Activated naive CD8-positive, alpha-beta T cell treated with anti-CD3 and anti-CD28 coated beads, Interleukin-2, amount 50 U/mL, for 24 hours (primary cell): ENCODE data around the gene DAGLA.
"Not testable (repeated sequence)": the region's sequence is repeated elsewhere in the genome, so short reads cannot be mapped to it uniquely, and the experiment has no call there.

Experiments
- ATAC-seq: fragments of 150-1000 bp; cut with Tn5 transposase; one replicate; pipeline ENCODE4 v1.10.0; 2021
- DNase-seq: peaks from one replicate; pipeline ENCODE4 v3.0.0; 2021
- H3K27ac Mint-ChIP-seq: one replicate; pipeline ENCODE4 v1.8.0; 2021; ENCODE audit warnings: mild to moderate bottlenecking, mixed read lengths
- H3K27me3 Mint-ChIP-seq: one replicate; pipeline ENCODE4 v1.8.0; 2021; ENCODE audit warnings: mixed read lengths
- H3K36me3 Mint-ChIP-seq: one replicate; pipeline ENCODE4 v1.8.0; 2021; ENCODE audit warnings: low read depth, mixed read lengths
- H3K4me1 Mint-ChIP-seq: one replicate; pipeline ENCODE4 v1.8.0; 2021; ENCODE audit warnings: mixed read lengths
- H3K4me3 Mint-ChIP-seq: one replicate; pipeline ENCODE4 v1.8.0; 2021; ENCODE audit warnings: mild to moderate bottlenecking, moderate library complexity, mixed read lengths
- H3K9me3 Mint-ChIP-seq: one replicate; pipeline ENCODE4 v1.8.0; 2021; ENCODE audit warnings: mixed read lengths

DAGLA gene

GRCh38 chr11:61655266-61656159 is 24.7 kb upstream of the DAGLA start:
- peaks cover 28% of the 10 kb centered on the region for H3K27me3 Mint-ChIP-seq
- not testable (repeated sequence) for H3K27ac Mint-ChIP-seq, H3K4me1 Mint-ChIP-seq, H3K4me3 Mint-ChIP-seq, DNase-seq, H3K9me3 Mint-ChIP-seq, H3K36me3 Mint-ChIP-seq, ATAC-seq

GRCh38 chr11:61656347-61657077 is 23.7 kb upstream of the DAGLA start:
- ATAC-seq (no peak), DNase-seq (no peak)
- Mint-ChIP-seq H3K4me3 (no peak overlapping the region), H3K4me1 (no peaks in the 10 kb centered on the region), H3K27me3 (peaks cover 28% of the 10 kb centered on the region), H3K27ac (no peak overlapping the region), H3K9me3 (no peaks in the 10 kb centered on the region), H3K36me3 (no peaks in the 10 kb centered on the region)

- H3K4me3 Mint-ChIP-seq = no peak overlapping the region
- no peaks in the 10 kb centered on the region for H3K36me3 Mint-ChIP-seq
- H3K9me3 Mint-ChIP-seq = no peaks in the 10 kb centered on the region
- H3K4me1 Mint-ChIP-seq = no peaks in the 10 kb centered on the region
- peaks cover 23% of the 10 kb centered on the region for H3K27me3 Mint-ChIP-seq
- ATAC-seq (no peak), DNase-seq (no peak)
- no peak overlapping the region for H3K27ac Mint-ChIP-seq
These were observed 22.5 kb upstream of the DAGLA start for GRCh38 chr11:61657566-61658290.

GRCh38 chr11:61659413-61660196 is 20.6 kb upstream of the DAGLA start:
- DNase-seq (no peak), ATAC-seq (no peak)
- peaks cover 12% of the 10 kb centered on the region for H3K27me3 Mint-ChIP-seq
- H3K27ac Mint-ChIP-seq = no peak overlapping the region
- H3K4me1 Mint-ChIP-seq = no peaks in the 10 kb centered on the region
- no peaks in the 10 kb centered on the region for H3K9me3 Mint-ChIP-seq
- no peak overlapping the region for H3K4me3 Mint-ChIP-seq
- no peaks in the 10 kb centered on the region for H3K36me3 Mint-ChIP-seq

- H3K4me1 Mint-ChIP-seq, H3K27me3 Mint-ChIP-seq, H3K4me3 Mint-ChIP-seq, H3K9me3 Mint-ChIP-seq, ATAC-seq, DNase-seq, H3K36me3 Mint-ChIP-seq, H3K27ac Mint-ChIP-seq: not testable (repeated sequence)
These were observed 19.2 kb upstream of the DAGLA start for GRCh38 chr11:61660997-61661396.

GRCh38 chr11:61666684-61667297 is 13.4 kb upstream of the DAGLA start:
- Mint-ChIP-seq H3K27ac (no peak overlapping the region), H3K4me1 (no peaks in the 10 kb centered on the region), H3K36me3 (no peaks in the 10 kb centered on the region), H3K4me3 (no peak overlapping the region), H3K27me3 (peaks cover 11% of the 10 kb centered on the region), H3K9me3 (no peaks in the 10 kb centered on the region)
- ATAC-seq = no peak
- no peak for DNase-seq

- Mint-ChIP-seq H3K4me3 (no peak overlapping the region), H3K4me1 (no peaks in the 10 kb centered on the region), H3K9me3 (no peaks in the 10 kb centered on the region), H3K36me3 (no peaks in the 10 kb centered on the region), H3K27me3 (peaks cover 11% of the 10 kb centered on the region), H3K27ac (no peak overlapping the region)
- DNase-seq (no peak), ATAC-seq (peak; percentile 15)
These were observed 12.4 kb upstream of the DAGLA start for GRCh38 chr11:61667684-61668305.

GRCh38 chr11:61669417-61669816 is 10.8 kb upstream of the DAGLA start:
- Mint-ChIP-seq H3K9me3 (no peaks in the 10 kb centered on the region), H3K27ac (no peak overlapping the region), H3K4me3 (no peak overlapping the region), H3K27me3 (peaks cover 22% of the 10 kb centered on the region), H3K4me1 (no peaks in the 10 kb centered on the region), H3K36me3 (no peaks in the 10 kb centered on the region)
- ATAC-seq (no peak), DNase-seq (no peak)

- Mint-ChIP-seq H3K4me3 (no peak overlapping the region), H3K27ac (no peak overlapping the region), H3K27me3 (peaks cover 22% of the 10 kb centered on the region), H3K4me1 (no peaks in the 10 kb centered on the region), H3K9me3 (no peaks in the 10 kb centered on the region), H3K36me3 (no peaks in the 10 kb centered on the region)
- no peak for DNase-seq
- ATAC-seq = no peak
These were observed 9.6 kb upstream of the DAGLA start for GRCh38 chr11:61670626-61671025.

GRCh38 chr11:61671527-61671926 is 8.7 kb upstream of the DAGLA start:
- no peak for DNase-seq
- Mint-ChIP-seq H3K4me3 (no peak overlapping the region), H3K36me3 (no peaks in the 10 kb centered on the region), H3K27me3 (peaks cover 24% of the 10 kb centered on the region), H3K4me1 (no peaks in the 10 kb centered on the region), H3K9me3 (no peaks in the 10 kb centered on the region), H3K27ac (no peak overlapping the region)
- ATAC-seq = peak; percentile 44

- not testable (repeated sequence) for H3K4me3 Mint-ChIP-seq, ATAC-seq, H3K9me3 Mint-ChIP-seq, DNase-seq, H3K4me1 Mint-ChIP-seq, H3K36me3 Mint-ChIP-seq
- Mint-ChIP-seq H3K27me3 (peaks cover 36% of the 10 kb centered on the region), H3K27ac (peak overlapping the region; percentile 51)
These were observed 6.2 kb upstream of the DAGLA start for GRCh38 chr11:61673946-61674467.

- DNase-seq (no peak), ATAC-seq (no peak)
- no peaks in the 10 kb centered on the region for H3K36me3 Mint-ChIP-seq
- H3K4me3 Mint-ChIP-seq = no peak overlapping the region
- peaks cover 30% of the 10 kb centered on the region for H3K27me3 Mint-ChIP-seq
- H3K27ac Mint-ChIP-seq = no peak overlapping the region
- no peaks in the 10 kb centered on the region for H3K9me3 Mint-ChIP-seq
- peaks cover 2% of the 10 kb centered on the region for H3K4me1 Mint-ChIP-seq
These were observed 4.4 kb upstream of the DAGLA start for GRCh38 chr11:61675826-61676225.

- Mint-ChIP-seq H3K36me3 (no peaks in the 10 kb centered on the region), H3K27me3 (peaks cover 17% of the 10 kb centered on the region), H3K9me3 (no peaks in the 10 kb centered on the region), H3K4me3 (no peak overlapping the region), H3K4me1 (peaks cover 7% of the 10 kb centered on the region), H3K27ac (no peak overlapping the region)
- DNase-seq (no peak), ATAC-seq (no peak)
These were observed 895 bp upstream of the DAGLA start for GRCh38 chr11:61679296-61679695.
